K562 (cell line): ENCODE data around the gene TENT4A.

Experiments
- CTCF ChIP-seq, 3 experiments: IDR thresholded peaks in 2 of 3; conservative IDR thresholded peaks in 1 of 3; 2 replicates each; pipeline ENCODE4 v1.5.1; 2011 to 2012; ENCODE audit warnings: low read length in 3 of 3, mild to moderate bottlenecking in 3 of 3, control low read depth in 2 of 3, improper control_type of control experiment in 1 of 3, inconsistent platforms in 1 of 3, low read depth in 1 of 3, mixed read lengths in 1 of 3, moderate library complexity in 1 of 3; ENCODE audit not compliant: insufficient read depth in 2 of 3
- E2F8 ChIP-seq: fragments of 450-650 bp; IDR thresholded peaks from 2 replicates; pipeline ENCODE4 v1.7.1; 2018; ENCODE audit warnings: mild to moderate bottlenecking, low read depth; ENCODE audit not compliant: partially characterized antibody
- ELK3 ChIP-seq: fragments of 450-650 bp; formaldehyde crosslinking; IDR thresholded peaks from 2 replicates; pipeline ENCODE4 v1.4.0; 2020; ENCODE audit warnings: mild to moderate bottlenecking
- NR2C2 ChIP-seq, 2 experiments: fragments of 200-800 bp in 1 of 2; sonication (Bioruptor generic) in 1 of 2; sonication (generic) in 1 of 2; formaldehyde crosslinking in 1 of 2; IDR thresholded peaks; 2 replicates each; pipeline versions ENCODE4 v1.6.1 to v1.8.0; 2016 to 2022; ENCODE audit warnings: mild to moderate bottlenecking in 1 of 2, missing compliant biosample characterization in 1 of 2, missing genetic modification characterization in 1 of 2, missing genetic modification reagents in 1 of 2
- SMC3 ChIP-seq: conservative IDR thresholded peaks from 2 replicates; pipeline ENCODE4 v1.6.1; 2011; ENCODE audit warnings: low read depth, low read length, improper control_type of control experiment; ENCODE audit not compliant: insufficient read depth

- TF ChIP-seq E2F8 (no peak), SMC3 (no peak), ELK3 (no peak), NR2C2 (CRISPR knock-in tag; IDR thresholded peaks at IDR 0.05) (no peak), NR2C2 (tag; IDR thresholded peaks at IDR 0.05) (no peak), CTCF (IDR thresholded peaks at IDR 0.05 in 2 of 3, conservative IDR thresholded peaks at IDR 0.05 in 1 of 3; ENCODE audit: insufficient read depth in 2 of 3, low read depth in 1 of 3, low read length in 3 of 3) (no peak)
Measured at GRCh38 chr5:6788439-6788838, 75.2 kb downstream of the TENT4A start.
